GM19324 (cell line): Measurements from ENCODE around the gene PTH1R.

ENCODE experiments used
- ATAC-seq: cut with Tn5 transposase; IDR thresholded peaks from one replicate; pipeline ENCODE4 v1.9.1; 2021; ENCODE audit warnings: mild to moderate bottlenecking, moderate library complexity; ENCODE audit not compliant: unreplicated experiment, low FRiP score

The PTH1R gene

DNA sequence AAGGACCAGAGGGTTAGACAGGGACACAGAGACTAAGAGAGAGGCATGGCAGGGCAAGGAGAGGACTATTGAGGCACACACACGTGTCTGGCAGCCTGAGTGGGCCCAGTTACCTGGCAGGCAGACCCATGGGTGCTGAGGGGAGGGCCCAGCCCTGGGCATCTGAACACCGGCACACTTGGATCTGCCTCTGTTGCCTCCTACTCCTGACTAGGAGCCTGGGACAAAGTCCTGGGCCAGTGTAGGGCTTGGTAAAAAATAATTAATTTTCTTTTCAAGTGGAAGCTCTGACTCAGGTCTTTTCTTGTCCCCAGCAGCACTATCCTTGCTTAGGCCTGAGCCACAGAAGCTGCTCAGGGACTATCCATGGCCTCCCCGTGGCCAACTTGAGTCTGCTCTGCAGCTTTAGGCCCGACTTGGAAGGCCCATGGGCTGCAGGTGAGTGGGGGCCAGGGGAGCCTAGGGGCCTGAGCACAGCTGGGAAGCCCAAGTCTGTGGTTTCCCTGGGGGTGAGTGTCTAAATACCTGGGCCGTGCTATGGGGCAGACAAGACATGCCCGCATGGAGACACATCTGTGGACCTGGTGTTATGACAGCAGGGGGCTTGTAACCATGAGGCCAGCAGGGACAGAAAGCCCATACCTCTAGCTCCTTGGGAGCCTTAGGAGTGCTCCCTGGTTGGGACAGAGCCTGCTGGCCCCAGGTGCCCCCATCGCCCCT, at the start of gene PTH1R:
PTH1R (plus strand) TSS at position 316 of the 720 bp plus-strand sequence. CDS start 5,839 bp downstream, outside the sequence.
- no peak for ATAC-seq

DNA sequence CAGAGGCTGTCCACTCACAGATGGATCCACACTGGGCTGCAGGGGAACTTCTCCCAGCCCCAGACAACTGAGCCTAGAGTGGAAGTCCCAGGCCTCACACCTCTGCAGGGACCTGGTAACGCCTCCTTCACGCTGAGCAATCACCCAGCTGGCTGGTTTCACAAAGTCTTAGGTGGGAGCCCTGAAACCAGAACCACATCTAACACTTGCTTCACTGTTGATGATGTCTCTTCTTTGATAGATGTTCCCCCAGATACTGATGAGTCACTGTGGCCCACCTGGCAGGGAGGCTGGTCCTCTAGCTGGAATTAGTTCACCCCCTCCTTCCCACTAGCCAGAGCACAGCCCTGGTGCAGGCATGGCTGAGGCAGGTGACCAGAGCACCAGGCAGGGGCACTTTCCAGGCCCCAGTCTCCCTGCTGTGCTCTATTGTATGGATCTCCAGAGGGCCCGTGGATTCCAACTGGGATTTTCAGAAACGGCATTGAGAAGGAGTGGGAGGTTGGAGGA, 47.8 kb upstream of the PTH1R start:
- no peak for ATAC-seq

- no peak for ATAC-seq
These were observed 46.7 kb upstream of the PTH1R start for GRCh38 chr3:46830801-46831200.

DNA sequence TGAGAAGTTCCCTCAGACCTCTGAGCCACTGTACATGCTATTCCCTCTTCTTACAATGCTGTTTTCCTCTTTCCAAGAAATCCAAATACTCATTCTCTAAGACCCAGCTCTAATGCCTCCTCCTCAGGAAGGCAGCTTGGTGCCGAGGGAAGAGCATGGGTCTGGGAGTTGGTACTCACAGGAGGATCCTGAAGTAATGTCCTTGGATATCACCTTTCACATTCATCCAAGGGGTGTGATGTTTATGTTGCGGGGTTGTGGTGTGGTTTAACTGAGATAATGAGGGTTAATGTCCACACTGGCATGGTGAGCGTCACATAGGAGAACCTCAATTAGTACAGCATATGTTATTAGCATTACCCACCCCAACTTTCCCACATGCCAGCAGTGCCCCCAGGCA, 46.2 kb upstream of the PTH1R start:
- ATAC-seq = no peak

GRCh38 chr3:46831841-46832240, 45.7 kb upstream of the PTH1R start:
- no peak for ATAC-seq

- no peak for ATAC-seq
These were observed 43.9 kb upstream of the PTH1R start for GRCh38 chr3:46833346-46834300.

GRCh38 chr3:46835054-46835453, 42.5 kb upstream of the PTH1R start:
- ATAC-seq = no peak

GRCh38 chr3:46835491-46835890, 42.0 kb upstream of the PTH1R start:
- ATAC-seq = no peak

- no peak for ATAC-seq
These were observed 39.2 kb upstream of the PTH1R start for GRCh38 chr3:46838301-46838700.

DNA sequence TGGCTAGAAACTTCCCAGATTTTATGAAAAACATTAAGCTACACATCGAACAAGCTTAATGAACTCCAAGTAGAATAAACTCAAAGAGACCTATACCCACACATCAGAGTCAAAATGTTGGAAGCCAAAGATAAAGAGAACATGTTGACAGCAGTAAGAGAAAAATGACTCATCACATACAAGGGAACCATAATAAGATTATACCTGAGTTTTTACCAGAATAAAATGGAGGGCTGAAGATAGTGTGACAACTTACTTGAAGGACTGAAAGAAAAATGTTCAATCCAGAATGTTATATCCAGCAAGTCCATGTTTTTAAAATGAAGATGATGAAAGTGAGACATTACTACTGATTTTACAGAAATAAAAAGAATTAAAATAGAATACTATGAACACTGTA, 37.0 kb upstream of the PTH1R start:
- no peak for ATAC-seq

DNA sequence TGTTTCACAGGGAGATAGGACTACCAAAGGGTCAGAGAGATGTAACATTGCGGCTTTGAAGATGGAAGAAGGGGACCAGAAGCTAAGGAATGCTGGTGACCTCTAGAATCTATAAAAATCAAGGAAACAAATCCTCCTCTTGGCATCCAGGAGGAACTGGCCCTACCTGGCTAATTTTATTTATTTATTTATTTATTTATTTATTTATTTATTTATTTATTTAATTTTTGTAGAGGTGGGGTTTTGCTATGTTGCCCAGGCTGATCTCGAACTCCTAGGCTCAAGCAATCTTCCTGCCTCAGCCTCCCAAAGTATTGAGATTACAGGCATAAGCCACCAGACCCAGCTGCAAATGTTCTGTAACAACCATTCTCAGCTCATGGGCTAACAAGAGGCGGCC, 34.0 kb upstream of the PTH1R start:
- no peak for ATAC-seq

GRCh38 chr3:46844397-46844796, 33.1 kb upstream of the PTH1R start:
- no peak for ATAC-seq

- no peak for ATAC-seq
These were observed 32.6 kb upstream of the PTH1R start for GRCh38 chr3:46844881-46845312.

DNA sequence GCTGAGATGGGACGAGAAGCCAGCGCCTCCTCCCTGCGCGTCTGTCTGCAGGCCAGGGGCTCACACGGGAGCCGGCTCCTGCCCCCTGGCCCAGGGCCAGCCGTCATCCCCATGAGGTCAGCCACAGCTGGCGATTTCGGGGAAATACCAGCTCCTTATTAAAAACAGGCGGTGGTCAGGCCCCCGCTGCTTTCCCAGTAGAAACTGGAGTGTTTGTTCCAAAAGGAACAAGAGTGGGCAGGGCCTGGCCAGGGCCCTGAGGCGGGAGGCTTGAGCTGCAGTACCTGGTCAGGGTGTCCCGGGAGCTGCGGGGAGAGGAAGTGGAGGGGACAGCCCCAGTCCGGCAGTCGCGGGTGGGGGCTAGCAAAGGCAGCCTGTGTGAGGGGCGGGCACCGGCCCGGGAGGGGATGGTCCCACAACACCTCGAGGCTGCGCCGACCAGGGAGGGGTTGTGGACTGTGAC, 32.1 kb upstream of the PTH1R start:
- ATAC-seq = peak; percentile 55

DNA sequence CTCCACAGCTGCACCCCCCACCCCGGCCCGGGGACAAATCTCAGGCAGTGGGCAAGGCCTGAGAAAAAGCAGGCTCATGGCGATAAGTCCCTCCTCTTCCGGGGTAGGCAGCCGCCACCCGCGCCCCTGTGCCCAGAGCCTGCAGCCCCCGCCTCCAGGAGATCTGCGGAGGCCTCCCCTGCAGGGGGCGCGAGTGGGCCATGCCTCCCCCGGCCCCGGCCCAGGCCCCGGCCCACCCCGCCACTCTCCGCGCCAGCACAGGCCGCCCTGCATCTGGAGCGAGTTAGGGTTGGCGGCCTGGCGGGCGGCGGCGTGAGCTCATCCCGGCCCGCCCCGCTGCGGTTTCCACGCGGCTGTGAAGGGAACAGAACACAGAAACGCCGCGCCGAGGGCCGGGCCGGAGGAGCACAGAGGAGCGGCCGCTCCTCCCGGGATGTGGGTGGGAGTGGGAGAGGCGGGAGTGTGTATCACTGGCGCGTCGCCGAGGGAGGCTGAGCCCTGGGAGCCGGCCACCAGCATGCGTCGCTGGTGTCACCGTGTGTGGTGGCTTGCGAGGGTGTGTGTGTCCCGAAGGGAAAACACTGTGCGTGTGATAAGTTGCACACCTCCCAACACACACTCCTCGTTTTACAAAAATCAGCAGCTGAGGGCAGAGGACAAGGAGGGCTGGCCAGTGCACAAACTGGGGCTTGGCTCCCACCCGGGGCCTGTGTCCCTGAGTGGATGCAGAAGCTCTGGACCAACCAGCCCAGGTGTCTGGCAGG, 31.5 kb upstream of the PTH1R start:
- ATAC-seq = peak; percentile 78

GRCh38 chr3:46846624-46847542, 30.6 kb upstream of the PTH1R start:
- no peak for ATAC-seq

DNA sequence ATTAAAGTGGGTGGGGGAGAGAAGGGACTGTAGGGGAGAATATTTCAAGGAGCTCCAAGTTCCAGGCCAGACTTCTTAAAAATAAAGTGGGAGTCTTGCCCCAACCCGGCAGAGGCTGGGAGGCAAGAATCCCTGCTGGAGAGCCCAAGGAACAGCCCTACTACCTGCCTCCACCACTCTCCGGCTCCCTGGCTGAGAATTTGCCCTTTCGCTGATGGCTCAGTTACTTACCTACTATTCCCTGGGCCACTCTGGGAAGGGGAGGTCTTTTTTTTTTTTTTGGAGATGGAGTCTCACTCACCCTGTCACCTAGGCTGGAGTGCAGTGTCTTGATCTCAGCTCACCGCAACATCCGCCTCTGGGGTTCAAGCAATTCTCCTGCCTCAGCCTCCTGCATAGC, 29.8 kb upstream of the PTH1R start:
- no peak for ATAC-seq

DNA sequence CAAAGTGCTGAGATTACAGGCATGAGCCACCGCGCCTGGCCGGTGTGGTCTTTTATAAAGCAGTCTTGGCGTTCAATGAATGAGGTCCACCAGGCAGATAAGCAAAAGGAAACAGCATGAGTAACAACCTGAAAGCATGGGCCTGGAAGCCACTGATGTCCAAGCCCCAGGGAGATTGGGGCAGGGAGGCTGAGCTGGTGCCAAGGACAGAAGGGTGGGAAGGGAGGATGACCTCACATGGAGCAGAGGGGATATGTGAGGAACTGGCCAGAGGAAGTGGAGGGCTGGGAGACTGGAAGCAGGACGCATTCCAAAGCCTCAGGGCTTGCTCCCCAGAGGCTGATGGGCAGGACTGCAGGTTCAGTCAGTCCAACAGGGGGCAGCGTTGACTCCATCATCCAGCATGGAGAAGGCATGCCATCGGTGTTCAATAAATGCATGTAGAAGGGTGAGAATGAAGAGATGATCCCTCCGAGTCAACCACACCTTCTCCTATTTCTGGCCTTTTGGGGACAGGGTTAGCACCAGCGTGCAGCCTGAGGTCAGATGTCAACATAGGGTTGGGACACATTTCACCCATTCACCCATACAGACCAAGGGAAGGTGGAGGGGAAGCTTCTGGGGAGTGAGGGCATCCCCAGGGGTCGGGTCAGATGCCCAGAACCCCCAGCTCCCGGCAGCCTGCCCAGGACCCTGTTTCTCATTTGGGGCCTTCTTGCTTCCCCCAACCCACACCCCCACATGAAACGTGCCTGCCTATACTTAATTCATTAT, 29.1 kb upstream of the PTH1R start:
- ATAC-seq = no peak
